ENCODE data around the gene AFF4. TPM values are rescaled to one million over a fixed set of nuclear protein-coding genes. Genes with fewer than 3 reads are reported as not detected.
A peak's percentile ranks its signal among the peaks of the same experiment; 100 is the strongest.

AFF4 gene
- total RNA-seq, 2 donors from 2014 or later, result 33.3 to 72.3 TPM

DNA sequence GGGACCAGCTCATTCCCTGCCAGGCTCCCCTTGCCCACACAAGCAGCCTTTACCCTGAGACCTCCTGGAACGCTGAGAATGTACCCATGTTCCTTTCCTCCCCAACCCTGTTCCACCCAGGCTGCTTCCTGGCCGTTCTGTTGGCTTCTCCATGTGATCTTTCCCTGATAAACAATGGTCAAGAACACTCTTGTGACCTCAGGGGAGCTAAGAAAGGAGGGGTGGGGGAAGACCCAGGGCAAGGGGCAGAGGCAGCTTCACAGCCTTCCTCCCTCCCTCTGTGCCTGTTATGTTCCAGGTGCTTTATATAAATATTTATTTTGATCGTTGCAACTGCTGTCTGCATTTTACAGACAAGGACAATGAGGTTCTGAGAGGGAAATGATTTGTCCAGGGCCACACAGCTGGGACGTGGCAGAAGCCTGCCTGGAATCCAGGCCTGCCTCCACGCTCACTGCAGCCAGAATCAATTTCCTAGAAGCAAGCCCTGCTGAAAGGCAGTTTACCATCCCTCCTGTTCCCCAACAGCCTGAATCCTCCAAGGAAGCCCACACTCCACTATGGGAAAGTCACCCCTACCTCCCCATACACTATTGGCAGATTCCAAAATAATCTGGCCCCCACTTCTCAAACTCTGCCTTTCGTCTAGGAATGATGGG lies 136.9 kb downstream of the AFF4 start:
- H3K27me3 Mint-ChIP-seq, result peaks cover 30% of the 10 kb centered on the region
- H3K27ac Mint-ChIP-seq, result no peak overlapping the region
- H3K9me3 Mint-ChIP-seq, result no peaks in the 10 kb centered on the region
- ATAC-seq (replicated peaks), result no peak
- peak overlapping the region; percentile 49 for H3K4me3 Mint-ChIP-seq
- H3K4me1 Mint-ChIP-seq, result no peaks in the 10 kb centered on the region
- H3K36me3 Mint-ChIP-seq (ENCODE audit: low read depth), result no peaks in the 10 kb centered on the region

GRCh38 chr5:132825834-132826391 lies 137.5 kb downstream of the AFF4 start:
- H3K27ac Mint-ChIP-seq, result no peak overlapping the region
- H3K4me3 Mint-ChIP-seq, result peak overlapping the region; percentile 49
- no peaks in the 10 kb centered on the region for H3K36me3 Mint-ChIP-seq (ENCODE audit: low read depth)
- no peaks in the 10 kb centered on the region for H3K4me1 Mint-ChIP-seq
- H3K9me3 Mint-ChIP-seq, result no peaks in the 10 kb centered on the region
- peaks cover 24% of the 10 kb centered on the region for H3K27me3 Mint-ChIP-seq
- peak; percentile 63 for ATAC-seq (replicated peaks)

Other genes with a start within 250 kb of the AFF4 start
- 10 to 100 TPM in 1 of 2 donors, 1 to 10 TPM in 1; 8.3 to 13.9 TPM for gene KIF3A, start 226.1 kb downstream of the AFF4 start, total RNA-seq
- gene CCNI2, start 216.2 kb downstream of the AFF4 start, total RNA-seq, result 1 to 10 TPM; 1.2 to 3.3 TPM
- gene SEPTIN8, start 186.4 kb downstream of the AFF4 start, total RNA-seq, result 10 to 100 TPM; 13.6 to 14.7 TPM
- not detected for gene SOWAHA, start 150.3 kb downstream of the AFF4 start, total RNA-seq
- gene SHROOM1, start 133.0 kb downstream of the AFF4 start, total RNA-seq, result 1 to 10 TPM in 1 of 2 donors, under 1 TPM in 1; 0.54 to 3.4 TPM
- under 1 TPM; 0.26 to 0.69 TPM for gene GDF9, start 97.2 kb downstream of the AFF4 start, total RNA-seq
- gene UQCRQ, start 97.0 kb downstream of the AFF4 start, total RNA-seq, result 100 to 1,000 TPM; 219 to 408 TPM
- 1 to 10 TPM; 1.8 to 2.9 TPM for gene LEAP2, start 90.0 kb downstream of the AFF4 start, total RNA-seq
- gene ZCCHC10, start 62.9 kb upstream of the AFF4 start, total RNA-seq, result 10 to 100 TPM; 19.4 to 23.3 TPM
- 100 to 1,000 TPM in 1 of 2 donors, 10 to 100 TPM in 1; 95.5 to 190 TPM for gene HSPA4, start 88.4 kb upstream of the AFF4 start, total RNA-seq

Measured in activated T-helper 17 cell treated with anti-CD3 and anti-CD28 coated beads, Interleukin-2, amount 50 U/mL, for 72 hours (primary cell).